ENCODE data around the gene DHRS4L2.
A peak's percentile ranks its signal among the peaks of the same experiment; 100 is the strongest.
"Not testable (repeated sequence)": the region's sequence is repeated elsewhere in the genome, so short reads cannot be mapped to it uniquely, and the experiment has no call there.

DHRS4L2 gene

GRCh38 chr14:23988607-23989363 is at the start of gene DHRS4L2:
DHRS4L2 (plus strand) TSS chr14:23988929; CDS start chr14:23988948, 19 bp downstream.
- DNase-seq (ENCODE audit: low read depth), result peak; percentile 33

GRCh38 chr14:23939607-23940326 is 49.0 kb upstream of the DHRS4L2 start:
- DNase-seq (ENCODE audit: low read depth), result no peak

- no peak for DNase-seq (ENCODE audit: low read depth)
Observed at GRCh38 chr14:23941230-23941629, 47.5 kb upstream of the DHRS4L2 start.

- no peak for DNase-seq (ENCODE audit: low read depth)
Observed at GRCh38 chr14:23941669-23942068, 47.1 kb upstream of the DHRS4L2 start.

GRCh38 chr14:23942587-23942986 is 46.1 kb upstream of the DHRS4L2 start:
- DNase-seq (ENCODE audit: low read depth), result no peak

GRCh38 chr14:23949069-23949468 is 39.7 kb upstream of the DHRS4L2 start:
- DNase-seq (ENCODE audit: low read depth), result not testable (repeated sequence)

GRCh38 chr14:23950411-23951135 is 38.2 kb upstream of the DHRS4L2 start:
- DNase-seq (ENCODE audit: low read depth), result no peak

- DNase-seq (ENCODE audit: low read depth), result not testable (repeated sequence)
Observed at GRCh38 chr14:23951136-23951466, 37.6 kb upstream of the DHRS4L2 start.

GRCh38 chr14:23951590-23952201 is 37.0 kb upstream of the DHRS4L2 start:
- no peak for DNase-seq (ENCODE audit: low read depth)

- not testable (repeated sequence) for DNase-seq (ENCODE audit: low read depth)
Observed at GRCh38 chr14:23953116-23953463, 35.6 kb upstream of the DHRS4L2 start.

- DNase-seq (ENCODE audit: low read depth), result peak; percentile 66
Observed at GRCh38 chr14:23953464-23954278, 35.1 kb upstream of the DHRS4L2 start, which contains the start of gene DHRS4. DHRS4 (plus strand) TSS chr14:23953770; CDS start chr14:23953789, 19 bp downstream.

- DNase-seq (ENCODE audit: low read depth), result not testable (repeated sequence)
Observed at GRCh38 chr14:23954279-23954614, 34.5 kb upstream of the DHRS4L2 start.

- DNase-seq (ENCODE audit: low read depth), result not testable (repeated sequence)
Observed at GRCh38 chr14:23954965-23955364, 33.8 kb upstream of the DHRS4L2 start.

GRCh38 chr14:23955811-23956210 is 32.9 kb upstream of the DHRS4L2 start:
- not testable (repeated sequence) for DNase-seq (ENCODE audit: low read depth)

GRCh38 chr14:23957913-23958569 is 30.7 kb upstream of the DHRS4L2 start:
- DNase-seq (ENCODE audit: low read depth), result not testable (repeated sequence)

GRCh38 chr14:23960899-23961298 is 27.8 kb upstream of the DHRS4L2 start:
- not testable (repeated sequence) for DNase-seq (ENCODE audit: low read depth)

- DNase-seq (ENCODE audit: low read depth), result not testable (repeated sequence)
Observed at GRCh38 chr14:23961704-23962103, 27.0 kb upstream of the DHRS4L2 start.

GRCh38 chr14:23969130-23969480 is 19.6 kb upstream of the DHRS4L2 start:
- not testable (repeated sequence) for DNase-seq (ENCODE audit: low read depth)

GRCh38 chr14:23969481-23970282 is 19.0 kb upstream of the DHRS4L2 start:
- not testable (repeated sequence) for DNase-seq (ENCODE audit: low read depth)

GRCh38 chr14:23970283-23970659 is 18.5 kb upstream of the DHRS4L2 start:
- DNase-seq (ENCODE audit: low read depth), result not testable (repeated sequence)
